K562 (cell line): Measurements from ENCODE around the gene LOXL3. TPM values are rescaled to one million over a fixed set of nuclear protein-coding genes. Genes with fewer than 3 reads are reported as not detected.

Experiments used
- DMBX1 ChIP-seq: fragments of 250-450 bp; sonication (Bioruptor Pico); IDR thresholded peaks from 2 replicates; pipeline ENCODE4 v1.8.0; 2022; ENCODE audit warnings: inconsistent platforms, mild to moderate bottlenecking, moderate library complexity, borderline replicate concordance
- ERF ChIP-seq: fragments of 450-650 bp; formaldehyde crosslinking; IDR thresholded peaks from 2 replicates; pipeline ENCODE4 v1.4.0; 2020; ENCODE audit warnings: mild to moderate bottlenecking, mixed read lengths
- LEF1 ChIP-seq: fragments of 450-650 bp; IDR thresholded peaks from 2 replicates; pipeline ENCODE4 v1.6.1; 2016; ENCODE audit warnings: mild to moderate bottlenecking
- MCM5 ChIP-seq: fragments of 450-650 bp; IDR thresholded peaks from 2 replicates; pipeline ENCODE4 v1.6.1; 2016; ENCODE audit warnings: low read depth
- NELFE ChIP-seq: IDR thresholded peaks from 2 replicates; pipeline ENCODE4 v1.6.1; 2011; ENCODE audit warnings: mild to moderate bottlenecking; ENCODE audit not compliant: insufficient read depth, insufficient read length
- NFE2L1 ChIP-seq: fragments of 450-650 bp; IDR thresholded peaks from 2 replicates; pipeline ENCODE4 v1.6.1; 2016; ENCODE audit warnings: missing genetic modification characterization, low read depth, mild to moderate bottlenecking, missing compliant biosample characterization, moderate library complexity, borderline replicate concordance
- POLR2AphosphoS2 ChIP-seq: IDR thresholded peaks from 2 replicates; pipeline ENCODE4 v1.6.1; 2012; ENCODE audit warnings: low read length, improper control_type of control experiment
- PTBP1 ChIP-seq: fragments of 200-400 bp; formaldehyde crosslinking; IDR thresholded peaks from 2 replicates; pipeline ENCODE4 v1.6.1; 2017; ENCODE audit warnings: low read depth, low read length
- SMARCE1 ChIP-seq: fragments of 450-650 bp; IDR thresholded peaks from 2 replicates; pipeline ENCODE4 v1.7.1; 2016; ENCODE audit warnings: mild to moderate bottlenecking
- ZC3H8 ChIP-seq: fragments of 450-650 bp; IDR thresholded peaks from 2 replicates; pipeline ENCODE4 v1.6.1; 2017
- ZNF143 ChIP-seq: sonication (generic); formaldehyde crosslinking; IDR thresholded peaks from 2 replicates; pipeline ENCODE4 v1.9.0; 2022; ENCODE audit warnings: mild to moderate bottlenecking, missing genetic modification reagents
- ZNF212 ChIP-seq: fragments of 450-650 bp; formaldehyde crosslinking; IDR thresholded peaks from 2 replicates; pipeline ENCODE4 v1.4.0; 2020; ENCODE audit warnings: mild to moderate bottlenecking
- ZNF282 ChIP-seq: sonication (generic); formaldehyde crosslinking; IDR thresholded peaks from 2 replicates; pipeline ENCODE4 v1.8.1; 2023; ENCODE audit warnings: missing genetic modification reagents
- ZNF584 ChIP-seq: fragments of 200-800 bp; sonication (Bioruptor generic); IDR thresholded peaks from 2 replicates; pipeline ENCODE4 v1.6.1; 2016; ENCODE audit warnings: low read depth, mild to moderate bottlenecking, missing genetic modification characterization, missing compliant biosample characterization
- ZNF75A ChIP-seq: fragments of 450-650 bp; formaldehyde crosslinking; IDR thresholded peaks from 2 replicates; pipeline ENCODE4 v1.4.0; 2020; ENCODE audit warnings: mild to moderate bottlenecking
- polyA plus RNA-seq, 8 experiments: library from polyadenylated mRNA; depleted of rRNA in 4 of 8; stranded (reverse) in 5 of 8; unstranded in 3 of 8; fragments of >200 nt; fragmentation: Nextera tagmentation in 2 of 8; fragmentation: Illumina TruSeq in 1 of 8; extraction: Ambion mirVana in 2 of 8; extraction: Trizol in 1 of 8; gene quantifications; 2 replicates each; pipeline versions ENCODE4 v1.2.1 to v1.2.3, GENCODE V29; 2011 to 2014; ENCODE audit warnings: inconsistent platforms in 1 of 8, missing spikeins in 1 of 8
- total RNA-seq, 7 experiments: library from RNA; depleted of rRNA in 6 of 7; stranded (reverse); fragments of >200 nt in 6 of 7; fragmentation: Illumina TruSeq in 2 of 7; extraction: Trizol in 2 of 7; gene quantifications; 2 replicates each; pipeline versions ENCODE4 v1.2.1 to v1.2.3, GENCODE V29; 2011 to 2021; ENCODE audit warnings: low replicate concordance in 1 of 7
- TF ChIP-seq, protein P1 (sequence below): fragments of 250-450 bp; sonication (Bioruptor Pico); IDR thresholded peaks from 2 replicates; pipeline ENCODE4 v1.5.1; 2021; ENCODE audit warnings: mild to moderate bottlenecking
- TF ChIP-seq, protein P2 (sequence below), 2 experiments: IDR thresholded peaks; 2 replicates each; pipeline ENCODE4 v1.6.1; 2011; ENCODE audit warnings: borderline replicate concordance in 1 of 2, control low read depth in 1 of 2, low read depth in 1 of 2, low read length in 1 of 2, mild to moderate bottlenecking in 1 of 2, mixed read lengths in 1 of 2, moderate library complexity in 1 of 2; ENCODE audit not compliant: insufficient read depth in 1 of 2, insufficient read length in 1 of 2, poor library complexity in 1 of 2, severe bottlenecking in 1 of 2; ENCODE audit errors: extremely low read depth in 1 of 2
- TF ChIP-seq, protein P3 (sequence below): sonication (generic); formaldehyde crosslinking; IDR thresholded peaks from 2 replicates; pipeline ENCODE4 v1.5.0; 2020; ENCODE audit warnings: missing genetic modification reagents
- TF ChIP-seq, protein P4 (sequence below): fragments of 250-450 bp; sonication (Bioruptor Pico); IDR thresholded peaks from 2 replicates; pipeline ENCODE4 v1.6.1; 2021; ENCODE audit warnings: mild to moderate bottlenecking
- TF ChIP-seq, protein P5 (sequence below): fragments of 450-650 bp; IDR thresholded peaks from one replicate; pipeline ENCODE4 v1.6.1; 2018; ENCODE audit warnings: mild to moderate bottlenecking, moderate library complexity; ENCODE audit not compliant: partially characterized antibody

LOXL3 gene
- total and polyA plus RNA-seq, 9 of the 15 experiments (the other 6 are each of a cell fraction or from before 2014, with no cell fraction given): 0.22 to 0.99 (median 0.31) TPM

DNA sequence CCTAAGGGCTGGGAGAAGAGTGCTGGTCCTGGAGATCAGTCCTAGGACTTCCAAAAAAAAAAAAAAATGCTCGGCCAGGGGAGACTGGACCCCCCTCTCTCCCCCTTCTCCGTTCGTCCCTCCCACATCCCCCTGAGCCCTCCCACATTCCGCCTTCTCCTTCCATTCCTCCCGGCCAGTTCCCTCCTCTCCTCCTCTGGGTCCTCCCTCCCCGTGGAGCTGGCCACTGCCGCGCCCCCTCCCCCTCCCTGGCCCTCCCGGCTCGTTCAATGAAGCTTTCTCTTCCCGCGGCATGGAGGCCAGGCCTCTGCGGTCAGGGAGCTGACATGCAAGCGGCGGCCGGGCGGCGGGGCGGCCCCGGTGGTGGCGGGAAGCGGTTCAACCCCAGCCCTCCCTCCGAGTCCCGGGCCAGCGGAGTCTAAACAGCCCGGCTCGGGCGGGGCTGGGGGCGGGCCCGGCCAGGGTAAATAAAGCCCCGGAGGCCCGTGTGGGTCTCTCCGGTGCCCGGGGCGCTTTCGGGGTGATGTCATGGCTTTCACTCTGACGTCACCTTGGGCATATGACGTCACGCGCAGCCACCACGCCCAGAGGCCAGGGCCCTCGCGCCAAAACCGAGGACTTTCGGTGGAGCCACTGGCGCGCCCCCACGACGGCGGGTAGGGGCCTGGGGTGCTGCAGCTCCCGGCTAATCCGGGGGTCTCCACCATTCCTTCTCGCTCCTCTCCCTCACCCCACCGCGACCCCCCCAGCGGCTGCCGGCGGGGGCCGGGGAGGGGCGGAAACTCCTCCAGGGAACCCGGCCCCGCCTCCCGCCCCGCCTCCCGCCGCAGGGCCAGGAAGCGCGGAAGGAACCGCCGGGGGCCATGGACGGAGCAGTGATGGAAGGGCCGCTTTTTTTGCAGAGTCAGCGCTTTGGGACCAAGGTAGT lies at the start of gene LOXL3, which contains the start of gene DOK1 (continued):
- no peak for TF ChIP-seq PTBP1
- TF ChIP-seq, protein P1, sequence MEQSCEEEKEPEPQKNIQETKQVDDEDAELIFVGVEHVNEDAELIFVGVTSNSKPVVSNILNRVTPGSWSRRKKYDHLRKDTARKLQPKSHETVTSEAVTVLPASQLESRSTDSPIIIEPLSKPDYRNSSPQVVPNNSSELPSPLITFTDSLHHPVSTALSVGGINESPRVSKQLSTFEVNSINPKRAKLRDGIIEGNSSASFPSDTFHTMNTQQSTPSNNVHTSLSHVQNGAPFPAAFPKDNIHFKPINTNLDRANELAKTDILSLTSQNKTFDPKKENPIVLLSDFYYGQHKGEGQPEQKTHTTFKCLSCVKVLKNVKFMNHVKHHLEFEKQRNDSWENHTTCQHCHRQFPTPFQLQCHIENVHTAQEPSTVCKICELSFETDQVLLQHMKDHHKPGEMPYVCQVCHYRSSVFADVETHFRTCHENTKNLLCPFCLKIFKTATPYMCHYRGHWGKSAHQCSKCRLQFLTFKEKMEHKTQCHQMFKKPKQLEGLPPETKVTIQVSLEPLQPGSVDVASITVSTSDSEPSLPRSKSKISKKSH (CRISPR knock-in tag): no peak
- TF ChIP-seq, protein P2, sequence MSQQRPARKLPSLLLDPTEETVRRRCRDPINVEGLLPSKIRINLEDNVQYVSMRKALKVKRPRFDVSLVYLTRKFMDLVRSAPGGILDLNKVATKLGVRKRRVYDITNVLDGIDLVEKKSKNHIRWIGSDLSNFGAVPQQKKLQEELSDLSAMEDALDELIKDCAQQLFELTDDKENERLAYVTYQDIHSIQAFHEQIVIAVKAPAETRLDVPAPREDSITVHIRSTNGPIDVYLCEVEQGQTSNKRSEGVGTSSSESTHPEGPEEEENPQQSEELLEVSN (IDR thresholded peaks at IDR 0.05; ENCODE audit: borderline replicate concordance in 1 of 2, extremely low read depth in 1 of 2, insufficient read depth in 1 of 2, insufficient read length in 1 of 2, low read depth in 1 of 2, low read length in 1 of 2, poor library complexity in 1 of 2, severe bottlenecking in 1 of 2): peak in 1 of 2 experiments; percentile 72
- TF ChIP-seq NFE2L1: no peak
- no peak for TF ChIP-seq ZNF282 (CRISPR knock-in tag)
- no peak for TF ChIP-seq MCM5
- TF ChIP-seq ZNF584 (CRISPR knock-in tag): no peak
- 0 out of 2 replicates have a peak, but pooled peaks have one; percentile 21 for TF ChIP-seq SMARCE1
- no peak for TF ChIP-seq POLR2AphosphoS2
- no peak for TF ChIP-seq ZNF75A
- no peak for TF ChIP-seq DMBX1 (CRISPR knock-in tag)
- TF ChIP-seq, protein P3, sequence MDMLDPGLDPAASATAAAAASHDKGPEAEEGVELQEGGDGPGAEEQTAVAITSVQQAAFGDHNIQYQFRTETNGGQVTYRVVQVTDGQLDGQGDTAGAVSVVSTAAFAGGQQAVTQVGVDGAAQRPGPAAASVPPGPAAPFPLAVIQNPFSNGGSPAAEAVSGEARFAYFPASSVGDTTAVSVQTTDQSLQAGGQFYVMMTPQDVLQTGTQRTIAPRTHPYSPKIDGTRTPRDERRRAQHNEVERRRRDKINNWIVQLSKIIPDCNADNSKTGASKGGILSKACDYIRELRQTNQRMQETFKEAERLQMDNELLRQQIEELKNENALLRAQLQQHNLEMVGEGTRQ (CRISPR knock-in tag): 0 out of 2 replicates have a peak, but pooled peaks have one; percentile 22
- no peak for TF ChIP-seq ZC3H8
- TF ChIP-seq LEF1: no peak
- no peak for TF ChIP-seq ZNF143 (CRISPR knock-in tag)
- TF ChIP-seq, protein P4, sequence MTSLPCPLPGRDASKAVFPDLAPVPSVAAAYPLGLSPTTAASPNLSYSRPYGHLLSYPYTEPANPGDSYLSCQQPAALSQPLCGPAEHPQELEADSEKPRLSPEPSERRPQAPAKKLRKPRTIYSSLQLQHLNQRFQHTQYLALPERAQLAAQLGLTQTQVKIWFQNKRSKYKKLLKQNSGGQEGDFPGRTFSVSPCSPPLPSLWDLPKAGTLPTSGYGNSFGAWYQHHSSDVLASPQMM (CRISPR knock-in tag): no peak
- TF ChIP-seq NELFE: no peak
- TF ChIP-seq ERF: no peak
- no peak for TF ChIP-seq ZNF212
- TF ChIP-seq, protein P5, sequence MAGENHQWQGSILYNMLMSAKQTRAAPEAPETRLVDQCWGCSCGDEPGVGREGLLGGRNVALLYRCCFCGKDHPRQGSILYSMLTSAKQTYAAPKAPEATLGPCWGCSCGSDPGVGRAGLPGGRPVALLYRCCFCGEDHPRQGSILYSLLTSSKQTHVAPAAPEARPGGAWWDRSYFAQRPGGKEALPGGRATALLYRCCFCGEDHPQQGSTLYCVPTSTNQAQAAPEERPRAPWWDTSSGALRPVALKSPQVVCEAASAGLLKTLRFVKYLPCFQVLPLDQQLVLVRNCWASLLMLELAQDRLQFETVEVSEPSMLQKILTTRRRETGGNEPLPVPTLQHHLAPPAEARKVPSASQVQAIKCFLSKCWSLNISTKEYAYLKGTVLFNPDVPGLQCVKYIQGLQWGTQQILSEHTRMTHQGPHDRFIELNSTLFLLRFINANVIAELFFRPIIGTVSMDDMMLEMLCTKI: no peak
